ENCODE results near the gene TUBGCP3.
"Not testable (repeated sequence)": the region's sequence is repeated elsewhere in the genome, so short reads cannot be mapped to it uniquely, and the experiment has no call there.

The TUBGCP3 gene

DNA sequence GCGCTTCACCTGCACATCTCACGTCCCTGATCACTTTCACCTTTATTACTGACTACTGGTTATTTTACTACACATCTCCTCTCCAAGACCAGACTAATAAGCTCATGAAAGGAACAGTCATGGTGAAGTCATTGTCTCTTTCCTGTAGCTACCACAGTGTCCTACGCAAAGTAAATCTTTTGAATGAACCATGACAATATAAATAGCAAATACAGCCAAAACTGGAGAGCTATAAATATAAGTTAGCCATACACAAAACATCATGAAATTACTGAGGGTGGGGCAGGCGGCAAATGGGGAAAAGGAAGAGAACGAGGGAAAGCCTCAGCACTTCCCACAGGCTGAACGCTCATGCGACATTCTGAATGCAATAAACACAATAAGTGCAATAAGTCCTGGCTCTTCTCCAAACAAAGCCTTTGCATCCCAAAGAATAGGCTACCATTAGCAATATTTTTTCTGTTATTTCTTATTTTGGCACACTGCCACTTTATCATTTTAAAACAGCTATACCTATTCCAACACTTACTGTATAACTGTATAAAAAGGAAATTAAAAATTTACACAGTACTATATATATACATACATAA, 62.5 kb downstream of the TUBGCP3 start:
- DNase-seq: no peak

- no peak for DNase-seq
These were observed 65.4 kb downstream of the TUBGCP3 start for GRCh38 chr13:112522578-112522977.

DNA sequence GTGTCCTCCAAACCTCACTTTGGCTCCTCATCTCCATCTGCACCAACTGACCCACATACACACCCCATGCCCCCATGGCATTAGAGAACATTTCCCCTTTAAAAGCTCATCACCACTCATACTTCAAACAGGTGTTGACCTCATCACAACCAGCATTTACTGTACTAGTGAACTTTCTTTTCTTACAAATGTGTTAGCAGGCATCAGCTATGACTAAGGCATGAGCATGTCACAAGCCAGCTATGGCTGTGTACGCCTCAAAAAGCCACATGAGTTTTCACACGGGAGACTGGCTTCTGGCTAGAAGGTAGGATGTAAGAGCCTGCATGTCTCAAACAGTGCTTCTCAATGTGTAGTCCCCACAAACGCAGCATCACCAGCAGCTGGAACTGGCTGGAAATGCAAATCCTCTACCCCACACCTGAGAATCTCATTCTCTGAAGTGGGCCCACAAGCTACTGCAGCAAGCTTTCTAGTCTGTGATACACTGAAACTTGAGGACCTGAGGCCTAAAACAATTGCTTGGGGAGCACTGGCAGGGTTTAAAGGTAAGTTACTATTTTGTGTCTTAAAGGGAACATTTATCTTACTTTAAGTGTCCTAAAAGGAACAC, 66.8 kb downstream of the TUBGCP3 start:
- no peak for DNase-seq

GRCh38 chr13:112519517-112520060, 68.4 kb downstream of the TUBGCP3 start:
- DNase-seq: no peak

DNA sequence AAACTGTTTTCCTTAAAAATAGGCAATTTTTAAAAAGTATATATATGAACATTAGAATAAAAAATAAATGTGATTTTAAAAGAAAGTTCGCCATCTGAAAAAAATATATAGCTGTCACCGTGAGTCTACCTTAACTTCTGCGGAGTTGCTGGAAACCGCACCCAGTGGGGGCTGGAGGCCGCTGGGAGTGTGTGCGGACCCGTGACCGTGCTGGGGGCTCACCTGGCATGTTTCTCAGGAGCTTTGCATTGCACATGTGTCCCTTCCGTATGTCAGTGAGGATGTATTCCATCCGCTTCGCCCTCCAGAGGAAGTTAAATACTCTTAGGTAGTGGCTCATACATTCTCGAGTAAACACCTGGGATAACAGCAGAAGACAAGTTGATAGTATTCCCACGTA, 71.7 kb downstream of the TUBGCP3 start:
- DNase-seq: no peak

DNA sequence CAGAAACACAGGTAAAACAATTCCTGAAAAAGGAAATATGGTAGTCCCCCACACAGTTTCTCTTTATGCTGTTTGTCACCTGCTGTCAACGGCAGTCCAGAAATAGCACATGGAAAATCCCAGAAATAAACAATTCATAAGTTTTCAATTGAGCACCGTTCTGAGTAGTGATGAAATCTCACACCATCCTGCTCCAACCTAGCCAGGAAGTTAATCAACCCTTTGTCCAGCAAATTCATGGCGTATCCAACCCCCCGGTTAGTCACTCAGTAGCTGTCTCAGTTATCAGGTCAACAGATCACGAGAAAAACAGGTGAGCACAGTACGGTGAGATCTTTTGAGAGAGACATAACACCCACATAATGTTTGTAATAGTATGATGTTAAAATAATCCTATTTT, 74.2 kb downstream of the TUBGCP3 start:
- no peak for DNase-seq

- DNase-seq: no peak
These were observed 76.8 kb downstream of the TUBGCP3 start for GRCh38 chr13:112510987-112511685.

- peak; percentile 56 for DNase-seq
These were observed 77.8 kb downstream of the TUBGCP3 start for GRCh38 chr13:112510002-112510780.

GRCh38 chr13:112509190-112509589, 78.8 kb downstream of the TUBGCP3 start:
- no peak for DNase-seq

- DNase-seq: no peak
These were observed 81.9 kb downstream of the TUBGCP3 start for GRCh38 chr13:112506046-112506445.

DNA sequence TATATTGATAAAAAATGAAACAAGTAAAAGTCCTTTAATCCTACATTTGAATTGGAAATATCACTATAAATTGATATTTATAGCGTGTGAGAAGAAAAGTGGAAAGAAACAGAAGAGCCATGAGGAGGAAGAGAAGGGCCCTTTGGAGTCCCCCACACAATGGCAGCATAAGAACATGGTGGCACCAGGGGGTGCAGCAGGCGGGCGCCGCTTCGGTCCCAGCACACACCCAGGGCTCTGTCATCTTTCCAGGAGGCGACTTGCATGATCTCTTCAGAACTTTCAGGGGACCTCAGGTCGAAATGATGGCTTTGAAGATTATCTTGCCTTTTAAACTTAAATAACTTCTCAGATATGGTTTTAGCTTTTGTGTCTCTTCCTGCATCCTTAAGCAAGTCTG, 91.8 kb downstream of the TUBGCP3 start:
- no peak for DNase-seq

GRCh38 chr13:112495465-112495864, 92.5 kb downstream of the TUBGCP3 start:
- no peak for DNase-seq

DNA sequence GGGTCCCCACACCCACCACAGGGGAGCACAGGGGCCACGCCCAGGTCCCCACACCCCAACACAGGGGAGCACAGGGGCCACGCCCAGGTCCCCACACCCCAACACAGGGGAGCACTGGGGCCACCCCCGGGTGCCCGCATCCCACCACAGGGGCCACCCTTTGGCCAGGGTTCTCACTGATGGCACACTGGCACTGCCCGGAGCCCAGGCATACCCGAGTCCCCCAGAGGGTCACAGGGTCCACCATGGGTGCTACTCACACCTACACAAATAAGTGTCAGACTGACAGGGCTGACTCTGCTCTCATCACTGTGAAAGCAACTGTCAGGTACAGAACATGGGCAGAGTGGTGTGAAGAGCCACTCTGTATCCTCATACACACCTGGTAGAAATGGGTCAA, 98.8 kb downstream of the TUBGCP3 start:
- DNase-seq: no peak

GRCh38 chr13:112488343-112489050, 99.5 kb downstream of the TUBGCP3 start:
- DNase-seq: not testable (repeated sequence)

GRCh38 chr13:112487127-112487517, 100.8 kb downstream of the TUBGCP3 start:
- no peak for DNase-seq

DNA sequence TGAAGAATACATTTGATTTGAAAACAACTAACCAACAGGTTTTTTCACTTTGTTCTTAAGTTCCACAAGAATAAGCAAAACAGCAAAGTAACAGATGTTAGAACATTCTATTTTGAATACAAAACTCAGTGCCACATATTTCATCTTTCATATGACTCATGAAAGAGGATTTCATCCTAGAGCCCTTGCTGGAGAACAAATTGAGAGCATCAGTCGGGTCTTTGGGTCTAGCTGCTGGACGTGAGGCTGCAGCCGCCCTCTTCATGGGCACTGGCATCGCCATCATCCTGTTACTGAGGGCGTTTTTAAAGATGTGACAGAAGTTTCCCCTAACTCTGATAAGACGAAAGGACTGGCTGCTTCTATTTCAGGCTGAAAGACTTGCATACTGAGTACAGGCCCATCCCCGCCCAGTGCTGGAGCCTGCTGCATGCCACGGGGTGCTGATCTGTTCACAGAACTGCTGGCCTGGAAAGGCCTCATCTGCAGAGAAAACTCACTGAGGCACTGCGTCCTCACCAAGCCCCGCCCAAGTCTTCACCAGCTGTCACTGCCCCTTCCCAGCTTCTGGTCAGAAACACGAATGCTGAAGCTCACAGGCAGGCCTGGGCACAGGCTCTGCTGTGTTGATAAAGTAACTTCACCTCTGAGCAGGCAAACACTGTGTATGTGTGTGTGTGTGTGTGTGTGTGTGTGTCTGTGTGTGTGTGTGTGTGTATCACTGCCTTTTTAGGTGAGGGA, 101.4 kb downstream of the TUBGCP3 start:
- DNase-seq: no peak

- not testable (repeated sequence) for DNase-seq
These were observed 102.1 kb downstream of the TUBGCP3 start for GRCh38 chr13:112485814-112486213.

DNA sequence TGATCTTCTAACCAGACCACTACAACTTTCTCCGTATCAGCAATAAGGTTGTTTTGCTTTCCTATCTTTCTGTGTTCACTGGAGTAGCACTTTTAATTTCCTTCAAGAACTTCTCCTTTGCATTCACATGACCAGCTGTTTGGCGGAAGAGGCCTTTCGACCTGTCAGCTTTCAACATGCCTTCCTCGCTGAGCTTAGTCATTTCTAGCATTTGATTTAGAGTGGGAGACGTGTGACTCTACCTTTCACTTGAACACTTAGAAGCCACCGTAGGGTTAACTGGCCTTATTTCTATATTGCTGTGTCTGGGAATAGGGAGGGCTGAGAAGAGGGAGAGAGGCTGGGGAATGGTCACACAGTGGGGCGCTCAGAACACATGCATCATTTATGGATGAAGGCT, 104.7 kb downstream of the TUBGCP3 start:
- no peak for DNase-seq

DNA sequence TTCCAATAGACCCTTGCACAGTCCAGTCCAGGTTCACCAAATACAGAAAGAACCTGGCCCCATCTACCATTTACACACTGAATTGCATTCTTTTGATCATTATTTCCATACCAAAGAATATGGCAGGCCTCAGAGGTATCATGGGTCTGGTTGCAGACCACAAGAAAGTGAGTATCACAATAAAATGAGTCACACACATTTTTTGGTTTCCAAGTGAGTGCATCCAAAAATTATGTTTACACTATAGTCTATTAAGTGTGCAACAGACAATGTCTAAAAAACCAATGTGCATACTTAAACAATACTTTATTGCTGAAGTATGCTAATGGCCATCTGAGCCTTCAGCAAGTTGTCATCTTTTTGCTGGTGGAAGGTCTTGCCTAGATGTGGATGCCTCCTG, 106.5 kb downstream of the TUBGCP3 start:
- DNase-seq: no peak

DNA sequence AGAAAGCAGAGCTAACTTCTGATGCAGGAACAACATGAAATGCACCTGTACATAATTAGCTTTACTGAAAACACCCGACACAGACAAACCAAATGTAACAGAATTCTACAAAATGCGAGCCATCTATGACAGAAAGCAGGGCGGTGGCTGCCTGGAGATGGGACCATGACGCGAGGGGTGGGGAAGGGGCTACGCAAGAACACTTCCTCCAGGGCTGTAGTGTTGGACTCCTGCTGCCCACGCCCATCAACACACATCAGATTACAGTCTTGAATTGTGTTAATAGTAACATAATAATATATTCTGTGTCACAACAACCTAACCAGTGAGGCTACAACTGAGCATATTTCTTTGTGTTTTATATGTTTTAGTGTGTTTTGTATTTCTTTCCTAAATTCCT, 108.6 kb downstream of the TUBGCP3 start:
- no peak for DNase-seq

DNA sequence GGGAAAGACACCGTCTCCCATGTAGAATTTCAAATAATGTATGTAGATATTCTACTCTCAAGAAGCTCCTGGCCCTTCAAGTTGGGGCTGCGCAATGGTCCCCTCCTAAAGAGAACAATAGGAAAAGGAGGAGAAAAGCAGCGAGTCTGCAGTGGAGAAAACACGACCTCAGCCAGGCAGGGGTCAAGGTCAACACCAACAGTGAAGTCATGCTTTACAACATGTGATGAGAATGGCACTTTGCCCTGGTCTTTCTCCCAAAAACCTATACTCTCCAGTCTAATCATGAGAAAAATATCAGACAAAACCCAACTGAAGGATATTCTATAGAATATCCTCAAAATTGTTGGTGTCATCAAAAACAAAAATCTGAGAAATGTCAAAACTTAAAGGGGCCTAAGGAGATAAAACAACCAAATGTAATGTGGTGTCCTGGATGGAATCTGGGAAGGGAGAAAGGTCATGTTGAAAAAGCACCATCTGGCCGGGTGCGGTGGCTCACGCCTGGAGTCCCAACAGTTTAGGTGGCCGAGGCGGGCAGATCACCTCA, 110.8 kb downstream of the TUBGCP3 start:
- no peak for DNase-seq

DNA sequence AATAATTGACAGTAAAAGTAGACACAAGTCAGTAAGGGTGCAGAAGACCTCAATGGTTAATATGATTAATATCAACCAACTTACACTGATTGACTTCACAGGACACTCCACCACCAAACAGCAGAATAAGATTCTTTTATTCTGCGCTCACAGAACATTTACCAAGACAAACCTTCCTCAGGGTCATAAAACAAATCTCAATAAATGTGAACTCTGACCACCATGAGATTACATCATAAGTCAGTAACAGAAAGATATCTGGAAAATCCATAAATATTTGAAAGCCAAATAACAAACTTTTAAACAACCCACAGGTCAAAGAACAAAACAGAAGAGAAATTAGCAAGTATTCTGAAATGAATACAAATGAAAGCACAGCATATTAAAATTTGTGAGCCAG, 112.1 kb downstream of the TUBGCP3 start:
- DNase-seq: no peak
